Limb (tissue), 2 donors: Measurements from ENCODE around the gene OTOA.
"Not testable (repeated sequence)": the region's sequence is repeated elsewhere in the genome, so short reads cannot be mapped to it uniquely, and the experiment has no call there.

Experiments used
- DNase-seq, 2 donors: peaks; one replicate each; pipeline ENCODE4 v3.0.0-alpha.2; 2016; ENCODE audit errors: extremely low spot score in 2 of 2

OTOA gene

GRCh38 chr16:21673469-21673868, 9.7 kb downstream of the OTOA start:
- no peak for DNase-seq

GRCh38 chr16:21674456-21674855, 10.7 kb downstream of the OTOA start:
- not testable (repeated sequence) for DNase-seq

- DNase-seq, result not testable (repeated sequence)
These were observed 16.9 kb downstream of the OTOA start for GRCh38 chr16:21680714-21681113.

GRCh38 chr16:21683184-21683583, 19.4 kb downstream of the OTOA start:
- no peak for DNase-seq

- DNase-seq, result no peak
These were observed 20.4 kb downstream of the OTOA start for GRCh38 chr16:21684199-21684598.

- peak in 1 of 2 donors; percentile 59 for DNase-seq
These were observed 21.3 kb downstream of the OTOA start for GRCh38 chr16:21685034-21685455.

GRCh38 chr16:21689107-21689506, 25.3 kb downstream of the OTOA start:
- DNase-seq, result no peak

GRCh38 chr16:21690967-21691366, 27.2 kb downstream of the OTOA start:
- not testable (repeated sequence) for DNase-seq

GRCh38 chr16:21694609-21695008, 30.8 kb downstream of the OTOA start:
- DNase-seq, result no peak

- no peak for DNase-seq
These were observed 33.3 kb downstream of the OTOA start for GRCh38 chr16:21697032-21697431.

GRCh38 chr16:21698169-21699032, 34.6 kb downstream of the OTOA start:
- no peak for DNase-seq

- no peak for DNase-seq
These were observed 37.5 kb downstream of the OTOA start for GRCh38 chr16:21701271-21701670.

GRCh38 chr16:21702276-21702675, 38.5 kb downstream of the OTOA start:
- no peak for DNase-seq

GRCh38 chr16:21703156-21703555, 39.4 kb downstream of the OTOA start:
- no peak for DNase-seq

GRCh38 chr16:21703589-21704174, 39.9 kb downstream of the OTOA start:
- no peak for DNase-seq

GRCh38 chr16:21704266-21704665, 40.5 kb downstream of the OTOA start:
- no peak for DNase-seq

GRCh38 chr16:21704733-21705132, 41.0 kb downstream of the OTOA start:
- DNase-seq, result no peak

GRCh38 chr16:21708533-21709115, 44.9 kb downstream of the OTOA start:
- peak; percentile 73 to 80 for DNase-seq

GRCh38 chr16:21710938-21711337, 47.2 kb downstream of the OTOA start:
- no peak for DNase-seq

GRCh38 chr16:21713549-21714368, 50.0 kb downstream of the OTOA start:
- DNase-seq, result no peak

- not testable (repeated sequence) for DNase-seq
These were observed 50.5 kb downstream of the OTOA start for GRCh38 chr16:21714369-21714618.

GRCh38 chr16:21717608-21718007, 53.8 kb downstream of the OTOA start:
- no peak for DNase-seq
